HepG2 (cell line): ENCODE results near the gene SETD1A. TPM values are rescaled to one million over a fixed set of nuclear protein-coding genes. Genes with fewer than 3 reads are reported as not detected.

ENCODE experiments used
- ARID3A ChIP-seq: IDR thresholded peaks from 2 replicates; pipeline ENCODE4 v1.6.1; 2012; ENCODE audit warnings: low read depth, low read length, improper control_type of control experiment
- ARNT2 ChIP-seq: sonication (generic); formaldehyde crosslinking; IDR thresholded peaks from 2 replicates; pipeline ENCODE4 v1.8.0; 2022; ENCODE audit warnings: mild to moderate bottlenecking, low read depth, missing genetic modification reagents, moderate library complexity
- ARNTL ChIP-seq: sonication (generic); formaldehyde crosslinking; IDR thresholded peaks from 2 replicates; pipeline ENCODE4 v1.4.0; 2020; ENCODE audit warnings: mild to moderate bottlenecking, missing genetic modification reagents
- CEBPZ ChIP-seq: IDR thresholded peaks from 2 replicates; pipeline ENCODE4 v1.6.1; 2012; ENCODE audit warnings: low read length, improper control_type of control experiment
- HCFC1 ChIP-seq: fragments of 150-350 bp; IDR thresholded peaks from 2 replicates; pipeline ENCODE4 v1.6.1; 2014; ENCODE audit warnings: low read depth, low read length
- HNF1A ChIP-seq, 2 experiments: sonication (generic) in 1 of 2; formaldehyde crosslinking in 1 of 2; IDR thresholded peaks; 2 replicates each; pipeline versions ENCODE4 v1.4.0 to v1.6.1; 2016 to 2020; ENCODE audit warnings: borderline replicate concordance in 1 of 2, low read depth in 1 of 2, mild to moderate bottlenecking in 1 of 2, missing genetic modification reagents in 1 of 2
- MATR3 ChIP-seq: sonication (generic); formaldehyde crosslinking; IDR thresholded peaks from 2 replicates; pipeline ENCODE4 v1.4.0; 2020; ENCODE audit warnings: missing genetic modification reagents
- MTF2 ChIP-seq: sonication (generic); formaldehyde crosslinking; IDR thresholded peaks from 2 replicates; pipeline ENCODE4 v1.5.0; 2020; ENCODE audit warnings: missing genetic modification reagents, borderline replicate concordance
- MXD4 ChIP-seq: IDR thresholded peaks from 2 replicates; pipeline ENCODE4 v1.6.1; 2016; ENCODE audit warnings: mild to moderate bottlenecking, missing biosample characterization, missing genetic modification reagents
- NRL ChIP-seq: sonication (generic); formaldehyde crosslinking; IDR thresholded peaks from 2 replicates; pipeline ENCODE4 v1.5.0; 2020; ENCODE audit warnings: missing genetic modification reagents, mild to moderate bottlenecking, moderate library complexity, borderline replicate concordance
- RXRA ChIP-seq: sonication (generic); formaldehyde crosslinking; IDR thresholded peaks from 2 replicates; pipeline ENCODE4 v1.5.1; 2020; ENCODE audit warnings: missing genetic modification reagents
- SUZ12 ChIP-seq: fragments of 150-350 bp; IDR thresholded peaks from 2 replicates; pipeline ENCODE4 v1.6.1; 2014; ENCODE audit warnings: low read depth, low read length
- ZMYM4 ChIP-seq: sonication (generic); formaldehyde crosslinking; IDR thresholded peaks from 2 replicates; pipeline ENCODE4 v1.8.1; 2023; ENCODE audit warnings: mild to moderate bottlenecking, missing genetic modification reagents
- ZNF234 ChIP-seq: sonication (generic); formaldehyde crosslinking; conservative IDR thresholded peaks from 2 replicates; pipeline ENCODE4 v1.5.1; 2020; ENCODE audit warnings: mild to moderate bottlenecking, missing genetic modification reagents
- ZNF274 ChIP-seq: sonication (generic); formaldehyde crosslinking; IDR thresholded peaks from 2 replicates; pipeline ENCODE4 v1.5.1; 2020; ENCODE audit warnings: mild to moderate bottlenecking, missing genetic modification reagents
- ZNF574 ChIP-seq: sonication (generic); formaldehyde crosslinking; IDR thresholded peaks from 2 replicates; pipeline ENCODE4 v1.4.0; 2020; ENCODE audit warnings: missing genetic modification reagents
- ZNF740 ChIP-seq: sonication (generic); formaldehyde crosslinking; IDR thresholded peaks from 2 replicates; pipeline ENCODE4 v1.4.0; 2020; ENCODE audit warnings: missing genetic modification reagents
- polyA plus RNA-seq, 8 experiments: library from polyadenylated mRNA; depleted of rRNA in 3 of 8; stranded (reverse) in 7 of 8; unstranded in 1 of 8; fragments of >200 nt; fragmentation: Illumina TruSeq in 4 of 8; extraction: Trizol in 4 of 8; gene quantifications; 2 replicates each; pipeline versions ENCODE4 v1.2.1 to v1.2.3, GENCODE V29; 2011 to 2016; ENCODE audit warnings: low read depth in 4 of 8, missing spikeins in 1 of 8, mixed read lengths in 1 of 8; ENCODE audit not compliant: insufficient read depth in 1 of 8
- total RNA-seq, 5 experiments: library from RNA; depleted of rRNA; stranded (reverse); fragments of >200 nt; fragmentation: Illumina TruSeq; extraction: Trizol; gene quantifications; 2 replicates each; pipeline ENCODE4 v1.2.3, GENCODE V29; 2016; ENCODE audit warnings: low read depth in 1 of 5

Gene SETD1A
- total and polyA plus RNA-seq, 2 of the 13 experiments (the other 11 are each of a cell fraction or from before 2014, with no cell fraction given), result 3.8 to 5.6 TPM

GRCh38 chr16:30927789-30928378 is 29.7 kb upstream of the SETD1A start (continued):
- TF ChIP-seq ZNF740 (CRISPR knock-in tag) (peak; percentile 75), CEBPZ (no peak), NRL (no peak), ZNF274 (CRISPR knock-in tag) (0 out of 2 replicates have a peak, but pooled peaks have one; percentile 29), HCFC1 (peak; percentile 76), ARID3A (no peak), SUZ12 (peak; percentile 38; the same call in 1 of the 2 replicates), MATR3 (CRISPR knock-in tag) (no peak), MTF2 (CRISPR knock-in tag) (no peak), ZNF574 (CRISPR knock-in tag) (peak; percentile 52), HNF1A (IDR thresholded peaks at IDR 0.05; ENCODE audit: low read depth) (no peak), HNF1A (CRISPR knock-in tag; IDR thresholded peaks at IDR 0.05; ENCODE audit: borderline replicate concordance) (0 out of 2 replicates have a peak, but pooled peaks have one; percentile 37), ZNF234 (no peak), ARNT2 (CRISPR knock-in tag) (no peak), MXD4 (no peak), ZMYM4 (0 out of 2 replicates have a peak, but pooled peaks have one; percentile 32), RXRA (CRISPR knock-in tag) (no peak), ARNTL (CRISPR knock-in tag) (no peak)
